Adrenal gland (tissue), 5 donors: Measurements from ENCODE around the gene POLR1F.

Experiments
- POLR2A ChIP-seq, 2 donors: fragments of 450-650 bp; IDR thresholded peaks; one replicate each; pipeline ENCODE4 v1.6.1; 2017; ENCODE audit warnings: antibody characterized with exemption in 2 of 2, mild to moderate bottlenecking in 2 of 2, moderate library complexity in 1 of 2
- TF ChIP-seq, protein P1 (sequence below), 6 experiments: fragments of 450-650 bp in 4 of 6; fragments of 200-600 bp in 2 of 6; sonication (generic) in 1 of 6; IDR thresholded peaks; 1 replicate in 5 of 6; 2 replicates in 1 of 6; pipeline versions ENCODE4 v1.5.1 to v1.8.0; 2016 to 2021; ENCODE audit warnings: antibody characterized with exemption in 6 of 6, mild to moderate bottlenecking in 2 of 6, moderate library complexity in 1 of 6
- donor health status: DM: no; HTN: no; CAD: no.

DNA sequence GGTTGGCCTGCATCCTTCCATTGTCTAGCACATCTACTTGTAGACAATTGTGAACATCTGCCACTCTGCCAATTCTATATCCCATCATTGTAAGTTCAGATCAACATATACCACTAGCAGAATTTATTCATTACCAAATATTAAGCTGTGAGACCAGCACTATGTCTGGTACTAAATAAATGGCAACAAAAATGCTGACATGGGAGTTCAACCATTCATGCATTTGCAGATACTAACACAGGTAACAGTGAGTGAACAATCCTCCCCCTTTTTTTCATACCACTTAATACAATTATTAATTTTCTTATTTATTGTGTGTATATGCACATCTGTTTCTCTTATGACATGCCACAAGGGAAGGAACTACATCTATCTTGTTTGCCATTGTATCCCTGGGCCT, 11.9 kb downstream of the POLR1F start:
- TF ChIP-seq, protein P1, sequence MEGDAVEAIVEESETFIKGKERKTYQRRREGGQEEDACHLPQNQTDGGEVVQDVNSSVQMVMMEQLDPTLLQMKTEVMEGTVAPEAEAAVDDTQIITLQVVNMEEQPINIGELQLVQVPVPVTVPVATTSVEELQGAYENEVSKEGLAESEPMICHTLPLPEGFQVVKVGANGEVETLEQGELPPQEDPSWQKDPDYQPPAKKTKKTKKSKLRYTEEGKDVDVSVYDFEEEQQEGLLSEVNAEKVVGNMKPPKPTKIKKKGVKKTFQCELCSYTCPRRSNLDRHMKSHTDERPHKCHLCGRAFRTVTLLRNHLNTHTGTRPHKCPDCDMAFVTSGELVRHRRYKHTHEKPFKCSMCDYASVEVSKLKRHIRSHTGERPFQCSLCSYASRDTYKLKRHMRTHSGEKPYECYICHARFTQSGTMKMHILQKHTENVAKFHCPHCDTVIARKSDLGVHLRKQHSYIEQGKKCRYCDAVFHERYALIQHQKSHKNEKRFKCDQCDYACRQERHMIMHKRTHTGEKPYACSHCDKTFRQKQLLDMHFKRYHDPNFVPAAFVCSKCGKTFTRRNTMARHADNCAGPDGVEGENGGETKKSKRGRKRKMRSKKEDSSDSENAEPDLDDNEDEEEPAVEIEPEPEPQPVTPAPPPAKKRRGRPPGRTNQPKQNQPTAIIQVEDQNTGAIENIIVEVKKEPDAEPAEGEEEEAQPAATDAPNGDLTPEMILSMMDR (IDR thresholded peaks at IDR 0.05), result no peak
- no peak for TF ChIP-seq POLR2A (IDR thresholded peaks at IDR 0.05)
